Mucosa of rectum (tissue), 2 donors: ENCODE data around the gene EEPD1.
"Not testable (repeated sequence)": the region's sequence is repeated elsewhere in the genome, so short reads cannot be mapped to it uniquely, and the experiment has no call there.

Source experiments
- H3K27ac ChIP-seq, 2 donors: one replicate each; pipeline ENCODE4 v1.7.0; 2013; ENCODE audit warnings: inconsistent platforms in 2 of 2, low read depth in 2 of 2, low read length in 2 of 2
- H3K27me3 ChIP-seq, 2 donors: one replicate each; pipeline ENCODE4 v1.7.0; 2013; ENCODE audit warnings: low read length in 2 of 2; ENCODE audit not compliant: control insufficient read depth in 2 of 2, insufficient read depth in 2 of 2
- H3K36me3 ChIP-seq, 2 donors: one replicate each; pipeline ENCODE4 v1.7.0; 2013; ENCODE audit warnings: low read length in 2 of 2; ENCODE audit not compliant: control insufficient read depth in 2 of 2, insufficient read depth in 2 of 2
- H3K4me1 ChIP-seq, 2 donors: one replicate each; pipeline ENCODE4 v1.7.0; 2013; ENCODE audit warnings: low read length in 2 of 2, mild to moderate bottlenecking in 1 of 2; ENCODE audit not compliant: control insufficient read depth in 2 of 2, insufficient read depth in 2 of 2
- H3K4me3 ChIP-seq, 2 donors: one replicate each; pipeline ENCODE4 v1.7.0; 2013; ENCODE audit warnings: low read length in 2 of 2
- H3K9ac ChIP-seq, 2 donors: one replicate each; pipeline ENCODE4 v1.7.0; 2013; ENCODE audit warnings: low read length in 2 of 2, low read depth in 1 of 2, mild to moderate bottlenecking in 1 of 2
- H3K9me3 ChIP-seq, 2 donors: one replicate each; pipeline ENCODE4 v1.7.0; 2013; ENCODE audit warnings: low read length in 2 of 2; ENCODE audit not compliant: control insufficient read depth in 2 of 2
- donor health status: healthy.
- donor health status: Normal muscosa, but diverticular disease.

Gene EEPD1

GRCh38 chr7:36245684-36246299 is 92.7 kb downstream of the EEPD1 start:
- H3K9ac ChIP-seq = no peak overlapping the region
- no peak overlapping the region for H3K27ac ChIP-seq
- H3K9me3 ChIP-seq = no peaks in the 10 kb centered on the region
- H3K27me3 ChIP-seq = no peaks in the 10 kb centered on the region
- H3K36me3 ChIP-seq = no peaks in the 10 kb centered on the region
- no peak overlapping the region for H3K4me3 ChIP-seq
- H3K4me1 ChIP-seq = no peaks in the 10 kb centered on the region

GRCh38 chr7:36249091-36249490 is 96.0 kb downstream of the EEPD1 start:
- no peaks in the 10 kb centered on the region for H3K9me3 ChIP-seq
- H3K4me3 ChIP-seq = no peak overlapping the region
- H3K9ac ChIP-seq = no peak overlapping the region
- no peaks in the 10 kb centered on the region for H3K4me1 ChIP-seq
- no peak overlapping the region for H3K27ac ChIP-seq
- H3K36me3 ChIP-seq = no peaks in the 10 kb centered on the region
- H3K27me3 ChIP-seq = no peaks in the 10 kb centered on the region

GRCh38 chr7:36253699-36254098 is 100.6 kb downstream of the EEPD1 start:
- H3K4me1 ChIP-seq = peaks cover 0 to 4% of the 10 kb centered on the region in 2 donors
- no peak overlapping the region for H3K4me3 ChIP-seq
- H3K9ac ChIP-seq = no peak overlapping the region
- H3K9me3 ChIP-seq = no peaks in the 10 kb centered on the region
- H3K27me3 ChIP-seq = no peaks in the 10 kb centered on the region
- no peaks in the 10 kb centered on the region for H3K36me3 ChIP-seq
- H3K27ac ChIP-seq = no peak overlapping the region

- not testable (repeated sequence) for H3K9me3 ChIP-seq, H3K36me3 ChIP-seq, H3K27ac ChIP-seq, H3K27me3 ChIP-seq, H3K9ac ChIP-seq
- Histone ChIP-seq H3K4me3 (peak overlapping the region in 1 of 2 donors; percentile 33), H3K4me1 (peaks cover 21 to 22% of the 10 kb centered on the region in 2 donors)
These were observed 105.6 kb downstream of the EEPD1 start for GRCh38 chr7:36258510-36259259.

DNA sequence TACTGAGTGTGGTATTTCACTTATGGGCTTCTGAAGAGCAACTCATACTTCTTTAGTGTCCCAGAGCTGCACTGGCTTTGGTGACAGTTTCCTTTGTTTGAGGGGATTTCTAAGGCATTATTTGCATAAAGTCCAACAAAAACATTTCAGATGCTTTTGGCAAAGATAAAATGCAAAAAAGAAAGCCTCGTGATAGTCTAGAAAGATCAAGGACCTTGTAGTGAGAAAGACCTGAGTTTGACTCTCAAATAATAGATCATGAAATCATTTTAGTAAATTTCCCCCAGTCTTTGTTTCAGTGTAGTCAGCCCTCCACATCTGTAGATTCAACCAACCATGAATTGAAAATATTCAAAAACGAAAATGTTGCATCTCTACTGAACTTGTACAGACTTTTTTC is 107.4 kb downstream of the EEPD1 start:
- H3K36me3 ChIP-seq = no peaks in the 10 kb centered on the region
- H3K9me3 ChIP-seq = no peaks in the 10 kb centered on the region
- no peak overlapping the region for H3K27ac ChIP-seq
- H3K9ac ChIP-seq = no peak overlapping the region
- no peaks in the 10 kb centered on the region for H3K27me3 ChIP-seq
- no peak overlapping the region for H3K4me3 ChIP-seq
- H3K4me1 ChIP-seq = peaks cover 31 to 37% of the 10 kb centered on the region in 2 donors

GRCh38 chr7:36261019-36261754 is 108.1 kb downstream of the EEPD1 start:
- Histone ChIP-seq H3K9me3 (no peaks in the 10 kb centered on the region), H3K4me1 (peaks cover 31 to 40% of the 10 kb centered on the region in 2 donors), H3K27me3 (no peaks in the 10 kb centered on the region), H3K9ac (no peak overlapping the region), H3K4me3 (no peak overlapping the region), H3K36me3 (no peaks in the 10 kb centered on the region), H3K27ac (no peak overlapping the region)

DNA sequence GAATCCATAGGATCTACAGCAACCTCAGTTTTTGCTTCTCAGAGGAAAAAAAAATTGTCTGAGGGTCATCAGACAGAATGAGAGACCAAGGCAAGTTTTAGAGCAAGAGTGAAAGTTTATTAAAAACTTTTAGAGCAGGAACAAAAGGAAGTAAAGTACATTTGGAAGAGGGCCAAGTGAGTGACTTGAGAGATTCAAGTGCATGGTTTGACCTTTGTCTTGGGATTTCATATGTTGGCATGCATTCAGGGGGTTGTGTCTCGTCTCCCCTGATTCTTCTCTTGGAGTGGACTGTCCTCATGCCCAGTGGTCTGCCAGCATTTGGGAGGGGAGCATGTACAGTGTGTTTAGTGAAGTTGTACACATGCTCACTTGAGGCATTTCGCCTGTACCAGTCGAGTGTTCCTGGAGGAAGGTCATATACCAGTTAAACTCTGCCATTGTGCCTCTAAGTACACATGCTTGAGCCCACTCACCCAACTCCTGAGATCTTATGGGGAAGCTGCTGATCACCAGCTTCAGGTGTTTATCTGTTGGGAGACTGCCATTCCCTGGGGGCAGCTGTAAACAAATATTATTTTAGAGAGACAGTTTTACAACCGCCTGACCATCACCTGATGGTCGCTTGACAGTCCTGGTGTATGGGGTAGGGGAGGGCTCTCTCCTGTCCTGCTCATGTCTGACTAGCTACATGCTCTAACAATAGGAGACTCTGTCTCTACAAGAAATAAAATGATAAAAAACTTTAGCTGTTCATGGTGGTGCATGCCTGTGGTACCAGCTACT is 109.4 kb downstream of the EEPD1 start:
- Histone ChIP-seq H3K9ac (no peak overlapping the region), H3K36me3 (no peaks in the 10 kb centered on the region), H3K4me1 (peaks cover 31 to 40% of the 10 kb centered on the region in 2 donors), H3K27ac (peak overlapping the region; percentile 44 to 52), H3K4me3 (no peak overlapping the region), H3K9me3 (no peaks in the 10 kb centered on the region), H3K27me3 (no peaks in the 10 kb centered on the region)

DNA sequence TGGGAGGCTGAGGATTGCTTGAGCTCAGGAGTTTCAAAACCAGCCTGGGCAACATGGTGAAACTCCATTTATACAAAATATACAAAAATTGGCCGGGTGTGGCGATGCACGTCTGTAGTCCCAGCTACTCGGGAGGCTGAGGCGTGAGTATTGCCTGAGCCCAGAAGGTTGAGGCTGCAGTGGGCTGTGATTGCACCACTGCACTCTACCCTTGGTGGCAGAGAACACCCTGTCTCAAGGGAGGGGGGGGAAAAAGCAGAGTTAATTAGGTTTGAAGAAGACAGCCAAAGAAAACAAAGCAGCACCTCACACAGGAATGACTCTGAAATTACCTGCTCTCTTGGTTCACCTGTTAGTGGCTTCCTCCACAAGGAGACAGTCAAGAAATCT is 110.0 kb downstream of the EEPD1 start:
- Histone ChIP-seq H3K36me3 (no peaks in the 10 kb centered on the region), H3K9ac (no peak overlapping the region), H3K4me1 (peaks cover 31 to 40% of the 10 kb centered on the region in 2 donors), H3K27ac (peak overlapping the region in 1 of 2 donors; percentile 27), H3K27me3 (no peaks in the 10 kb centered on the region), H3K9me3 (no peaks in the 10 kb centered on the region), H3K4me3 (no peak overlapping the region)

- Histone ChIP-seq H3K9ac (no peak overlapping the region), H3K4me1 (peaks cover 28 to 40% of the 10 kb centered on the region in 2 donors), H3K4me3 (no peak overlapping the region), H3K27ac (peak overlapping the region; percentile 17 to 35), H3K9me3 (no peaks in the 10 kb centered on the region), H3K36me3 (no peaks in the 10 kb centered on the region), H3K27me3 (no peaks in the 10 kb centered on the region)
These were observed 111.2 kb downstream of the EEPD1 start for GRCh38 chr7:36264123-36264801.
